Esophagus muscularis mucosa (tissue), 3 donors: ENCODE measurements around the gene TAF3.

Source experiments
- POLR2A ChIP-seq: fragments of 450-650 bp; IDR thresholded peaks from one replicate; pipeline ENCODE4 v1.6.1; 2017; ENCODE audit warnings: antibody characterized with exemption, moderate library complexity, mild to moderate bottlenecking, low read depth
- TF ChIP-seq, protein P1 (sequence below), 3 experiments: fragments of 200-600 bp in 2 of 3; fragments of 450-650 bp in 1 of 3; sonication (generic) in 2 of 3; IDR thresholded peaks; one replicate each; pipeline ENCODE4 v1.5.1; 2017 to 2019; ENCODE audit warnings: antibody characterized with exemption in 3 of 3, mild to moderate bottlenecking in 2 of 3, moderate library complexity in 1 of 3

DNA sequence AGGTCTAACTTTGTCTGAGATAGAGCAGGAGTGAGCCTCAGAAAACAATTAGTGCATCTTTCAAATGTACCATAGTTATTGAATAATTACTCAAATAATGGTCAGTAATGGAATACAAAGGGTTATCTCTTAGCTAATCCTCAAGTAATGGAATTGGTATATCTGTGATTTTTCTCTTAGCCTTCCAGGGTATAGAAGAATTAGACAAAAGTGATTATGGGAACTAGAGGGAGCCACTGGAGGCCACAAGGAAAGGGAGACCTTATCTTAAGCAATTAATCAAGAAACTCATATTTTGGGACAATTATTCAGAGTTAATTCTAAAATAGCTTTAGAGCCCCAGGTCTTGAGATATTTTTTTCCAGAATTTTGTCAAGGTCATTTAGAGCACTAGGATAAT is 126.2 kb downstream of the TAF3 start:
- TF ChIP-seq, protein P1, sequence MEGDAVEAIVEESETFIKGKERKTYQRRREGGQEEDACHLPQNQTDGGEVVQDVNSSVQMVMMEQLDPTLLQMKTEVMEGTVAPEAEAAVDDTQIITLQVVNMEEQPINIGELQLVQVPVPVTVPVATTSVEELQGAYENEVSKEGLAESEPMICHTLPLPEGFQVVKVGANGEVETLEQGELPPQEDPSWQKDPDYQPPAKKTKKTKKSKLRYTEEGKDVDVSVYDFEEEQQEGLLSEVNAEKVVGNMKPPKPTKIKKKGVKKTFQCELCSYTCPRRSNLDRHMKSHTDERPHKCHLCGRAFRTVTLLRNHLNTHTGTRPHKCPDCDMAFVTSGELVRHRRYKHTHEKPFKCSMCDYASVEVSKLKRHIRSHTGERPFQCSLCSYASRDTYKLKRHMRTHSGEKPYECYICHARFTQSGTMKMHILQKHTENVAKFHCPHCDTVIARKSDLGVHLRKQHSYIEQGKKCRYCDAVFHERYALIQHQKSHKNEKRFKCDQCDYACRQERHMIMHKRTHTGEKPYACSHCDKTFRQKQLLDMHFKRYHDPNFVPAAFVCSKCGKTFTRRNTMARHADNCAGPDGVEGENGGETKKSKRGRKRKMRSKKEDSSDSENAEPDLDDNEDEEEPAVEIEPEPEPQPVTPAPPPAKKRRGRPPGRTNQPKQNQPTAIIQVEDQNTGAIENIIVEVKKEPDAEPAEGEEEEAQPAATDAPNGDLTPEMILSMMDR (IDR thresholded peaks at IDR 0.05) = no peak
- no peak for TF ChIP-seq POLR2A
